ENCODE data around the gene UCMA.

DNA sequence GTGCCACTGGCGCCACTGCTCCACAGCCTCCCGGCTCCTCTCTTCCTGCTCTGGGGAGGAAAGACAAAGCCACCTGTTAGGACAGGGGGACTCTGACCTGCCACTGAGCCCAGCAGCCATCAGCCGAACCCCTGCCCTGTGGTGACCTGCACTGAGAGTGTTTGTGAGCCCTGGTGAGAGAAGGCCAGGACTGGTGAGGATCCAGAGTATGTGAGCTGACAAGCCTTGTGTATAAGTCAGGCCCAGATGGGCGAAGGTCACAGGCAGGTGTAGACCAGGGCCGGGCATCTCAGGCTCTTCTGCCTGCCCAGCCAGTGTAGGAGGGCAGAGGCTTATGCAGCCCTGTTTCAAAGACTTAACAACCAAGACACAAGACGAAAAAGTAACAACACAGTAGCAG lies 12.0 kb downstream of the UCMA start:
- TF ChIP-seq, protein P1, sequence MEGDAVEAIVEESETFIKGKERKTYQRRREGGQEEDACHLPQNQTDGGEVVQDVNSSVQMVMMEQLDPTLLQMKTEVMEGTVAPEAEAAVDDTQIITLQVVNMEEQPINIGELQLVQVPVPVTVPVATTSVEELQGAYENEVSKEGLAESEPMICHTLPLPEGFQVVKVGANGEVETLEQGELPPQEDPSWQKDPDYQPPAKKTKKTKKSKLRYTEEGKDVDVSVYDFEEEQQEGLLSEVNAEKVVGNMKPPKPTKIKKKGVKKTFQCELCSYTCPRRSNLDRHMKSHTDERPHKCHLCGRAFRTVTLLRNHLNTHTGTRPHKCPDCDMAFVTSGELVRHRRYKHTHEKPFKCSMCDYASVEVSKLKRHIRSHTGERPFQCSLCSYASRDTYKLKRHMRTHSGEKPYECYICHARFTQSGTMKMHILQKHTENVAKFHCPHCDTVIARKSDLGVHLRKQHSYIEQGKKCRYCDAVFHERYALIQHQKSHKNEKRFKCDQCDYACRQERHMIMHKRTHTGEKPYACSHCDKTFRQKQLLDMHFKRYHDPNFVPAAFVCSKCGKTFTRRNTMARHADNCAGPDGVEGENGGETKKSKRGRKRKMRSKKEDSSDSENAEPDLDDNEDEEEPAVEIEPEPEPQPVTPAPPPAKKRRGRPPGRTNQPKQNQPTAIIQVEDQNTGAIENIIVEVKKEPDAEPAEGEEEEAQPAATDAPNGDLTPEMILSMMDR (IDR thresholded peaks at IDR 0.05): no peak
- no peak for TF ChIP-seq POLR2A (IDR thresholded peaks at IDR 0.05)
